GM23338 (cell line): ENCODE results near the gene CTNNA2. TPM values are rescaled to one million over a fixed set of nuclear protein-coding genes. Genes with fewer than 3 reads are reported as not detected.
"Not testable (repeated sequence)": the region's sequence is repeated elsewhere in the genome, so short reads cannot be mapped to it uniquely, and the experiment has no call there.

ENCODE experiments used
- ATAC-seq: fragments of 200-7000 bp; cut with Tn5 transposase; 3 replicates; pipeline ENCODE4 v1.9.1; 2020
- DNase-seq: peaks from one replicate; pipeline ENCODE4 v3.0.0-alpha.2; 2015; ENCODE audit warnings: low spot score
- H2AFZ ChIP-seq: fragments of 200-600 bp; sonication (generic); 2 replicates; pipeline ENCODE4 v1.8.0; 2016; ENCODE audit warnings: antibody characterized with exemption, mild to moderate bottlenecking, moderate library complexity
- H3F3A ChIP-seq: fragments of 200-600 bp; sonication (generic); replicated peaks from 2 replicates; pipeline ENCODE4 v1.8.0; 2017; ENCODE audit warnings: antibody characterized with exemption, mixed run types, low read depth
- H3K27ac ChIP-seq: fragments of 200-600 bp; sonication (generic); 2 replicates; pipeline ENCODE4 v1.6.1; 2016; ENCODE audit warnings: low read depth
- H3K27me3 ChIP-seq: fragments of 200-600 bp; sonication (generic); 2 replicates; pipeline ENCODE4 v1.8.0; 2016; ENCODE audit warnings: mild to moderate bottlenecking, mixed run types, moderate library complexity; ENCODE audit not compliant: insufficient read depth
- H3K36me3 ChIP-seq: fragments of 200-600 bp; sonication (generic); 2 replicates; pipeline ENCODE4 v1.8.0; 2016; ENCODE audit warnings: mild to moderate bottlenecking; ENCODE audit not compliant: insufficient read depth
- H3K4me1 ChIP-seq: fragments of 200-600 bp; sonication (generic); 2 replicates; pipeline ENCODE4 v1.8.0; 2016; ENCODE audit warnings: mild to moderate bottlenecking, moderate library complexity; ENCODE audit not compliant: insufficient read depth
- H3K4me2 ChIP-seq: fragments of 200-600 bp; sonication (generic); 2 replicates; pipeline ENCODE4 v1.7.1; 2017; ENCODE audit warnings: mixed run types
- H3K4me3 ChIP-seq: fragments of 200-600 bp; sonication (generic); 2 replicates; pipeline ENCODE4 v1.6.1; 2016; ENCODE audit warnings: mixed run types
- H3K79me2 ChIP-seq: fragments of 200-600 bp; sonication (generic); replicated peaks from 2 replicates; pipeline ENCODE4 v1.8.0; 2017; ENCODE audit warnings: mild to moderate bottlenecking; ENCODE audit not compliant: insufficient read depth
- H3K9me2 ChIP-seq: fragments of 200-600 bp; sonication (generic); 2 replicates; pipeline ENCODE4 v1.8.0; 2017; ENCODE audit not compliant: insufficient read depth
- H4K20me1 ChIP-seq: fragments of 200-600 bp; sonication (generic); replicated peaks from 2 replicates; pipeline ENCODE4 v1.8.0; 2017; ENCODE audit warnings: mild to moderate bottlenecking; ENCODE audit not compliant: insufficient read depth
- H3K27ac Mint-ChIP-seq: 2 replicates; pipeline ENCODE4 v1.8.0; 2020; ENCODE audit warnings: inconsistent platforms, mild to moderate bottlenecking, moderate library complexity, mixed read lengths
- H3K27me3 Mint-ChIP-seq: 3 replicates; pipeline ENCODE4 v1.8.0; 2022; ENCODE audit warnings: low read depth, mild to moderate bottlenecking, moderate library complexity, mixed read lengths, inconsistent platforms; ENCODE audit not compliant: insufficient read depth, poor library complexity
- H3K36me3 Mint-ChIP-seq: 3 replicates; pipeline ENCODE4 v1.8.0; 2021; ENCODE audit warnings: low read depth, mild to moderate bottlenecking, inconsistent platforms, moderate library complexity, mixed read lengths
- H3K4me1 Mint-ChIP-seq: 3 replicates; pipeline ENCODE4 v1.8.0; 2020; ENCODE audit warnings: mild to moderate bottlenecking, inconsistent platforms, mixed read lengths
- H3K4me3 Mint-ChIP-seq: 3 replicates; pipeline ENCODE4 v1.8.0; 2021; ENCODE audit warnings: moderate library complexity, mild to moderate bottlenecking, inconsistent platforms, mixed read lengths
- H3K9me3 Mint-ChIP-seq: 3 replicates; pipeline ENCODE4 v1.8.0; 2020; ENCODE audit warnings: moderate library complexity, mild to moderate bottlenecking, inconsistent platforms, mixed read lengths
- EZH2 ChIP-seq: fragments of 200-600 bp; sonication (generic); IDR thresholded peaks from one replicate; pipeline ENCODE4 v1.8.0; 2017; ENCODE audit warnings: antibody characterized with exemption, mild to moderate bottlenecking, low read depth; ENCODE audit not compliant: unreplicated experiment
- JUNB ChIP-seq: IDR thresholded peaks from one replicate; pipeline ENCODE4 v1.6.1; 2016; ENCODE audit warnings: antibody characterized with exemption; ENCODE audit not compliant: unreplicated experiment
- POLR2AphosphoS5 ChIP-seq: IDR thresholded peaks from 2 replicates; pipeline ENCODE4 v1.6.1; 2016; ENCODE audit warnings: antibody characterized with exemption, low read depth
- STAT1 ChIP-seq: IDR thresholded peaks from one replicate; pipeline ENCODE4 v1.6.1; 2016; ENCODE audit warnings: antibody characterized with exemption; ENCODE audit not compliant: unreplicated experiment
- ZNF114 ChIP-seq: fragments of 250-450 bp; sonication (Bioruptor Pico); IDR thresholded peaks from 2 replicates; pipeline ENCODE4 v1.5.0; 2020; ENCODE audit warnings: mild to moderate bottlenecking, moderate library complexity
- polyA plus RNA-seq: library from polyadenylated mRNA; unstranded; fragments of >200 nt; fragmentation: Nextera tagmentation; extraction: Ambion mirVana; gene quantifications from 2 replicates; pipeline ENCODE4 v1.2.1, GENCODE V29; 2016
- total RNA-seq: library from RNA; depleted of rRNA; stranded (reverse); fragments of >200 nt; shearing (Covaris generic); gene quantifications from 2 replicates; pipeline ENCODE4 v1.2.3, GENCODE V29; 2014
- TF ChIP-seq, protein P1 (sequence below): IDR thresholded peaks from one replicate; pipeline ENCODE4 v1.6.1; 2018; ENCODE audit warnings: antibody characterized with exemption; ENCODE audit not compliant: unreplicated experiment
- TF ChIP-seq, protein P2 (sequence below): fragments of 250-450 bp; sonication (Bioruptor Pico); IDR thresholded peaks from 2 replicates; pipeline ENCODE4 v1.5.0; 2020; ENCODE audit warnings: mild to moderate bottlenecking, moderate library complexity
- TF ChIP-seq, protein P3 (sequence below): IDR thresholded peaks from 2 replicates; pipeline ENCODE4 v1.6.1; 2016; ENCODE audit warnings: antibody characterized with exemption

Gene CTNNA2
- total and polyA plus RNA-seq, 2 experiments from 2014 or later = 6.4 to 15.6 TPM

DNA sequence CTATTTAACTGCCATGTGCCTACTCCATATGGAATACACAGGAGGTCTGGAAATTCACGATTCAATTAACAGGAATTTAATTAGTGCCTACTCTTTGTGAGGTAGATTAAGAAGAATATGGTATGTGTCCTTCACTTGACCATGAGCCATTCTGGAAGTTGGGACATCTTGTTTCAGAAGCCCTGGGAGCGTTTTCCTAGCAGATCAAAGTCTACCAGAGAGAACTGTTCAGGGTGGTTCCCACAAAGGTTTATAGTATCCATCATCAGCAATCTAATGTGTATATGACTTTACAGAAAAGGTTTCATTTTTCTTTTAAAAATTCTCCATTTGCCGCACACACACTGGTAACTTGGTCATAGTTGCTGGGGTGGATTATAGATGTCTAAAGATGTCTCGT is 632.6 kb downstream of the CTNNA2 start:
- H2AFZ ChIP-seq = no peak overlapping the region
- TF ChIP-seq, protein P1, sequence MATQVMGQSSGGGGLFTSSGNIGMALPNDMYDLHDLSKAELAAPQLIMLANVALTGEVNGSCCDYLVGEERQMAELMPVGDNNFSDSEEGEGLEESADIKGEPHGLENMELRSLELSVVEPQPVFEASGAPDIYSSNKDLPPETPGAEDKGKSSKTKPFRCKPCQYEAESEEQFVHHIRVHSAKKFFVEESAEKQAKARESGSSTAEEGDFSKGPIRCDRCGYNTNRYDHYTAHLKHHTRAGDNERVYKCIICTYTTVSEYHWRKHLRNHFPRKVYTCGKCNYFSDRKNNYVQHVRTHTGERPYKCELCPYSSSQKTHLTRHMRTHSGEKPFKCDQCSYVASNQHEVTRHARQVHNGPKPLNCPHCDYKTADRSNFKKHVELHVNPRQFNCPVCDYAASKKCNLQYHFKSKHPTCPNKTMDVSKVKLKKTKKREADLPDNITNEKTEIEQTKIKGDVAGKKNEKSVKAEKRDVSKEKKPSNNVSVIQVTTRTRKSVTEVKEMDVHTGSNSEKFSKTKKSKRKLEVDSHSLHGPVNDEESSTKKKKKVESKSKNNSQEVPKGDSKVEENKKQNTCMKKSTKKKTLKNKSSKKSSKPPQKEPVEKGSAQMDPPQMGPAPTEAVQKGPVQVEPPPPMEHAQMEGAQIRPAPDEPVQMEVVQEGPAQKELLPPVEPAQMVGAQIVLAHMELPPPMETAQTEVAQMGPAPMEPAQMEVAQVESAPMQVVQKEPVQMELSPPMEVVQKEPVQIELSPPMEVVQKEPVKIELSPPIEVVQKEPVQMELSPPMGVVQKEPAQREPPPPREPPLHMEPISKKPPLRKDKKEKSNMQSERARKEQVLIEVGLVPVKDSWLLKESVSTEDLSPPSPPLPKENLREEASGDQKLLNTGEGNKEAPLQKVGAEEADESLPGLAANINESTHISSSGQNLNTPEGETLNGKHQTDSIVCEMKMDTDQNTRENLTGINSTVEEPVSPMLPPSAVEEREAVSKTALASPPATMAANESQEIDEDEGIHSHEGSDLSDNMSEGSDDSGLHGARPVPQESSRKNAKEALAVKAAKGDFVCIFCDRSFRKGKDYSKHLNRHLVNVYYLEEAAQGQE = no peak
- no peak for TF ChIP-seq STAT1
- no peak for TF ChIP-seq EZH2
- TF ChIP-seq, protein P2, sequence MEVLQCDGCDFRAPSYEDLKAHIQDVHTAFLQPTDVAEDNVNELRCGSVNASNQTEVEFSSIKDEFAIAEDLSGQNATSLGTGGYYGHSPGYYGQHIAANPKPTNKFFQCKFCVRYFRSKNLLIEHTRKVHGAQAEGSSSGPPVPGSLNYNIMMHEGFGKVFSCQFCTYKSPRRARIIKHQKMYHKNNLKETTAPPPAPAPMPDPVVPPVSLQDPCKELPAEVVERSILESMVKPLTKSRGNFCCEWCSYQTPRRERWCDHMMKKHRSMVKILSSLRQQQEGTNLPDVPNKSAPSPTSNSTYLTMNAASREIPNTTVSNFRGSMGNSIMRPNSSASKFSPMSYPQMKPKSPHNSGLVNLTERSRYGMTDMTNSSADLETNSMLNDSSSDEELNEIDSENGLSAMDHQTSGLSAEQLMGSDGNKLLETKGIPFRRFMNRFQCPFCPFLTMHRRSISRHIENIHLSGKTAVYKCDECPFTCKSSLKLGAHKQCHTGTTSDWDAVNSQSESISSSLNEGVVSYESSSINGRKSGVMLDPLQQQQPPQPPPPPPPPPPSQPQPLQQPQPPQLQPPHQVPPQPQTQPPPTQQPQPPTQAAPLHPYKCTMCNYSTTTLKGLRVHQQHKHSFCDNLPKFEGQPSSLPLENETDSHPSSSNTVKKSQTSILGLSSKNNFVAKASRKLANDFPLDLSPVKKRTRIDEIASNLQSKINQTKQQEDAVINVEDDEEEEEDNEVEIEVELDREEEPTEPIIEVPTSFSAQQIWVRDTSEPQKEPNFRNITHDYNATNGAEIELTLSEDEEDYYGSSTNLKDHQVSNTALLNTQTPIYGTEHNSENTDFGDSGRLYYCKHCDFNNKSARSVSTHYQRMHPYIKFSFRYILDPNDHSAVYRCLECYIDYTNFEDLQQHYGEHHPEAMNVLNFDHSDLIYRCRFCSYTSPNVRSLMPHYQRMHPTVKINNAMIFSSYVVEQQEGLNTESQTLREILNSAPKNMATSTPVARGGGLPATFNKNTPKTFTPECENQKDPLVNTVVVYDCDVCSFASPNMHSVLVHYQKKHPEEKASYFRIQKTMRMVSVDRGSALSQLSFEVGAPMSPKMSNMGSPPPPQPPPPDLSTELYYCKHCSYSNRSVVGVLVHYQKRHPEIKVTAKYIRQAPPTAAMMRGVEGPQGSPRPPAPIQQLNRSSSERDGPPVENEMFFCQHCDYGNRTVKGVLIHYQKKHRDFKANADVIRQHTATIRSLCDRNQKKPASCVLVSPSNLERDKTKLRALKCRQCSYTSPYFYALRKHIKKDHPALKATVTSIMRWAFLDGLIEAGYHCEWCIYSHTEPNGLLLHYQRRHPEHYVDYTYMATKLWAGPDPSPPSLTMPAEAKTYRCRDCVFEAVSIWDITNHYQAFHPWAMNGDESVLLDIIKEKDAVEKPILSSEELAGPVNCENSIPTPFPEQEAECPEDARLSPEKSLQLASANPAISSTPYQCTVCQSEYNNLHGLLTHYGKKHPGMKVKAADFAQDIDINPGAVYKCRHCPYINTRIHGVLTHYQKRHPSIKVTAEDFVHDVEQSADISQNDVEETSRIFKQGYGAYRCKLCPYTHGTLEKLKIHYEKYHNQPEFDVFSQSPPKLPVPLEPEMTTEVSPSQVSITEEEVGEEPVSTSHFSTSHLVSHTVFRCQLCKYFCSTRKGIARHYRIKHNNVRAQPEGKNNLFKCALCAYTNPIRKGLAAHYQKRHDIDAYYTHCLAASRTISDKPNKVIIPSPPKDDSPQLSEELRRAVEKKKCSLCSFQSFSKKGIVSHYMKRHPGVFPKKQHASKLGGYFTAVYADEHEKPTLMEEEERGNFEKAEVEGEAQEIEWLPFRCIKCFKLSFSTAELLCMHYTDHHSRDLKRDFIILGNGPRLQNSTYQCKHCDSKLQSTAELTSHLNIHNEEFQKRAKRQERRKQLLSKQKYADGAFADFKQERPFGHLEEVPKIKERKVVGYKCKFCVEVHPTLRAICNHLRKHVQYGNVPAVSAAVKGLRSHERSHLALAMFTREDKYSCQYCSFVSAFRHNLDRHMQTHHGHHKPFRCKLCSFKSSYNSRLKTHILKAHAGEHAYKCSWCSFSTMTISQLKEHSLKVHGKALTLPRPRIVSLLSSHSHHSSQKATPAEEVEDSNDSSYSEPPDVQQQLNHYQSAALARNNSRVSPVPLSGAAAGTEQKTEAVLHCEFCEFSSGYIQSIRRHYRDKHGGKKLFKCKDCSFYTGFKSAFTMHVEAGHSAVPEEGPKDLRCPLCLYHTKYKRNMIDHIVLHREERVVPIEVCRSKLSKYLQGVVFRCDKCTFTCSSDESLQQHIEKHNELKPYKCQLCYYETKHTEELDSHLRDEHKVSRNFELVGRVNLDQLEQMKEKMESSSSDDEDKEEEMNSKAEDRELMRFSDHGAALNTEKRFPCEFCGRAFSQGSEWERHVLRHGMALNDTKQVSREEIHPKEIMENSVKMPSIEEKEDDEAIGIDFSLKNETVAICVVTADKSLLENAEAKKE (CRISPR knock-in tag) = no peak
- TF ChIP-seq, protein P3, sequence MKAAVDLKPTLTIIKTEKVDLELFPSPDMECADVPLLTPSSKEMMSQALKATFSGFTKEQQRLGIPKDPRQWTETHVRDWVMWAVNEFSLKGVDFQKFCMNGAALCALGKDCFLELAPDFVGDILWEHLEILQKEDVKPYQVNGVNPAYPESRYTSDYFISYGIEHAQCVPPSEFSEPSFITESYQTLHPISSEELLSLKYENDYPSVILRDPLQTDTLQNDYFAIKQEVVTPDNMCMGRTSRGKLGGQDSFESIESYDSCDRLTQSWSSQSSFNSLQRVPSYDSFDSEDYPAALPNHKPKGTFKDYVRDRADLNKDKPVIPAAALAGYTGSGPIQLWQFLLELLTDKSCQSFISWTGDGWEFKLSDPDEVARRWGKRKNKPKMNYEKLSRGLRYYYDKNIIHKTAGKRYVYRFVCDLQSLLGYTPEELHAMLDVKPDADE = no peak
- no peak for TF ChIP-seq POLR2AphosphoS5
- no peak for TF ChIP-seq ZNF114
- no peak for TF ChIP-seq JUNB
- peaks cover 4% of the 10 kb centered on the region for H3K27me3 Mint-ChIP-seq
- H3K36me3 Mint-ChIP-seq = no peaks in the 10 kb centered on the region
- DNase-seq = no peak
- H3K4me2 ChIP-seq = no peak overlapping the region
- no peaks in the 10 kb centered on the region for H3K4me1 ChIP-seq
- no peaks in the 10 kb centered on the region for H3K79me2 ChIP-seq
- no peaks in the 10 kb centered on the region for H3K36me3 ChIP-seq
- H3K4me3 Mint-ChIP-seq = no peak overlapping the region
- H3K4me1 Mint-ChIP-seq = no peaks in the 10 kb centered on the region; the same call in 2 of the 3 replicates
- H4K20me1 ChIP-seq = no peaks in the 10 kb centered on the region
- H3K27me3 ChIP-seq = no peaks in the 10 kb centered on the region
- H3K27ac Mint-ChIP-seq = no peak overlapping the region
- H3K9me2 ChIP-seq = peaks cover 16% of the 10 kb centered on the region
- no peaks in the 10 kb centered on the region; the same call in 2 of the 3 replicates for H3K9me3 Mint-ChIP-seq
- no peak overlapping the region for H3K4me3 ChIP-seq
- no peak for ATAC-seq
- no peak overlapping the region for H3K27ac ChIP-seq
- no peaks in the 10 kb centered on the region for H3F3A ChIP-seq

DNA sequence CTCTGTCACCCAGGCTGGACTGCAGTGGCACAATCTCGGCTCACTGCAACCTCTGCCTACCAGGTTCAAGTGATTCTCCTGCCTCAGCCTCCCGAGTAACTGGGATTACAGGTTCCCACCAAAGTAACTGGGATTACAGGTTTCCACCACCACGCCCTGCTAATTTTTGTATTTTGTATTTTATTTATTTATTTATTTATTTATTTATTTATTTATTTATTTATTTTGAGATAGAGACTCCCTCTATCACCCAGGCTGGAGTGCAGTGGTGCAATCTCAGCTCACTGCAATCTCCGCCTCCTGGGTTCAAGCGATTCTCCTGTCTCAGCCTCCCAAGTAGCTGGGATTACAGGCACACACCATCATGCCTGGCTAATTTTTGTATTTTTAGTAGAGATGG is 633.9 kb downstream of the CTNNA2 start:
- not testable (repeated sequence) for H3K4me2 ChIP-seq, H3K4me3 Mint-ChIP-seq, H3K27ac ChIP-seq, H3F3A ChIP-seq, H3K4me1 ChIP-seq, H3K36me3 Mint-ChIP-seq, H3K79me2 ChIP-seq, H3K4me3 ChIP-seq, H3K4me1 Mint-ChIP-seq, H3K27ac Mint-ChIP-seq, H2AFZ ChIP-seq, H3K27me3 Mint-ChIP-seq, H3K9me3 Mint-ChIP-seq, H4K20me1 ChIP-seq, ATAC-seq, H3K36me3 ChIP-seq, H3K27me3 ChIP-seq, DNase-seq
- H3K9me2 ChIP-seq = peaks cover 16% of the 10 kb centered on the region
